Measurements from ENCODE around the gene MASTL. TPM values are rescaled to one million over a fixed set of nuclear protein-coding genes. Genes with fewer than 3 reads are reported as not detected.

The MASTL gene
- total RNA-seq, 1 donor from 2014 or later = 7.6 TPM

- no peak for TF ChIP-seq CTCF (IDR thresholded peaks at IDR 0.05)
- no peak for DNase-seq (ENCODE audit: low spot score)
- Mint-ChIP-seq H3K27ac (ENCODE audit: unreplicated experiment) (no peak overlapping the region), H3K9me3 (ENCODE audit: low read depth) (no peaks in the 10 kb centered on the region), H3K4me3 (ENCODE audit: unreplicated experiment) (no peak overlapping the region), H3K27me3 (ENCODE audit: low read depth) (no peaks in the 10 kb centered on the region), H3K36me3 (ENCODE audit: low read depth) (peaks cover 25% of the 10 kb centered on the region), H3K4me1 (ENCODE audit: low read depth) (no peaks in the 10 kb centered on the region)
Observed at GRCh38 chr10:27207350-27207749, 52.2 kb downstream of the MASTL start.

GRCh38 chr10:27223964-27224363 is 68.8 kb downstream of the MASTL start:
- TF ChIP-seq CTCF (IDR thresholded peaks at IDR 0.05) = peak; percentile 86
- no peak for DNase-seq (ENCODE audit: low spot score)
- H3K4me3 Mint-ChIP-seq (ENCODE audit: unreplicated experiment) = no peak overlapping the region
- no peaks in the 10 kb centered on the region for H3K4me1 Mint-ChIP-seq (ENCODE audit: low read depth)
- no peaks in the 10 kb centered on the region for H3K27me3 Mint-ChIP-seq (ENCODE audit: low read depth)
- no peaks in the 10 kb centered on the region for H3K9me3 Mint-ChIP-seq (ENCODE audit: low read depth)
- peaks cover 10% of the 10 kb centered on the region for H3K36me3 Mint-ChIP-seq (ENCODE audit: low read depth)
- no peak overlapping the region for H3K27ac Mint-ChIP-seq (ENCODE audit: unreplicated experiment)

GRCh38 chr10:27225011-27225590 is 69.9 kb downstream of the MASTL start:
- Mint-ChIP-seq H3K9me3 (ENCODE audit: low read depth) (no peaks in the 10 kb centered on the region), H3K36me3 (ENCODE audit: low read depth) (peaks cover 4% of the 10 kb centered on the region), H3K27me3 (ENCODE audit: low read depth) (no peaks in the 10 kb centered on the region), H3K4me3 (ENCODE audit: unreplicated experiment) (no peak overlapping the region), H3K27ac (ENCODE audit: unreplicated experiment) (no peak overlapping the region), H3K4me1 (ENCODE audit: low read depth) (no peaks in the 10 kb centered on the region)
- no peak for DNase-seq (ENCODE audit: low spot score)
- TF ChIP-seq CTCF (IDR thresholded peaks at IDR 0.05) = no peak

- H3K27me3 Mint-ChIP-seq (ENCODE audit: low read depth) = no peaks in the 10 kb centered on the region
- no peaks in the 10 kb centered on the region for H3K4me1 Mint-ChIP-seq (ENCODE audit: low read depth)
- H3K36me3 Mint-ChIP-seq (ENCODE audit: low read depth) = peaks cover 7% of the 10 kb centered on the region
- H3K9me3 Mint-ChIP-seq (ENCODE audit: low read depth) = no peaks in the 10 kb centered on the region
- TF ChIP-seq CTCF (IDR thresholded peaks at IDR 0.05) = no peak
- DNase-seq (ENCODE audit: low spot score) = no peak
- H3K27ac Mint-ChIP-seq (ENCODE audit: unreplicated experiment) = no peak overlapping the region
- no peak overlapping the region for H3K4me3 Mint-ChIP-seq (ENCODE audit: unreplicated experiment)
Observed at GRCh38 chr10:27225642-27226257, 70.6 kb downstream of the MASTL start.

- no peaks in the 10 kb centered on the region for H3K9me3 Mint-ChIP-seq (ENCODE audit: low read depth)
- H3K4me3 Mint-ChIP-seq (ENCODE audit: unreplicated experiment) = no peak overlapping the region
- no peak for TF ChIP-seq CTCF (IDR thresholded peaks at IDR 0.05)
- no peaks in the 10 kb centered on the region for H3K4me1 Mint-ChIP-seq (ENCODE audit: low read depth)
- H3K27me3 Mint-ChIP-seq (ENCODE audit: low read depth) = no peaks in the 10 kb centered on the region
- no peak for DNase-seq (ENCODE audit: low spot score)
- peaks cover 8% of the 10 kb centered on the region for H3K36me3 Mint-ChIP-seq (ENCODE audit: low read depth)
- H3K27ac Mint-ChIP-seq (ENCODE audit: unreplicated experiment) = no peak overlapping the region
Observed at GRCh38 chr10:27230022-27230421, 74.9 kb downstream of the MASTL start.
